ENCODE measurements around the gene DUOX1. TPM values are rescaled to one million over a fixed set of nuclear protein-coding genes. Genes with fewer than 3 reads are reported as not detected.

DUOX1 gene
- total RNA-seq, 1 donor from 2014 or later: not detected

- no peak for DNase-seq (ENCODE audit: extremely low spot score, unreplicated experiment)
- peak; percentile 8 for TF ChIP-seq CTCF (IDR thresholded peaks at IDR 0.05)
- no peaks in the 10 kb centered on the region for H3K9me3 Mint-ChIP-seq (ENCODE audit: unreplicated experiment)
- peaks cover 7% of the 10 kb centered on the region for H3K4me1 Mint-ChIP-seq (ENCODE audit: unreplicated experiment)
- H3K4me3 Mint-ChIP-seq (ENCODE audit: unreplicated experiment): no peak overlapping the region
- H3K27me3 Mint-ChIP-seq (ENCODE audit: unreplicated experiment): peaks cover 42% of the 10 kb centered on the region
- no peaks in the 10 kb centered on the region for H3K36me3 Mint-ChIP-seq (ENCODE audit: unreplicated experiment)
- H3K27ac Mint-ChIP-seq (ENCODE audit: unreplicated experiment): no peak overlapping the region
Observed at GRCh38 chr15:45136378-45136764, 6.6 kb downstream of the DUOX1 start.

GRCh38 chr15:45137703-45138102, 7.9 kb downstream of the DUOX1 start:
- no peak for DNase-seq (ENCODE audit: extremely low spot score, unreplicated experiment)
- Mint-ChIP-seq H3K27ac (ENCODE audit: unreplicated experiment) (no peak overlapping the region), H3K4me1 (ENCODE audit: unreplicated experiment) (peaks cover 7% of the 10 kb centered on the region), H3K4me3 (ENCODE audit: unreplicated experiment) (no peak overlapping the region), H3K9me3 (ENCODE audit: unreplicated experiment) (no peaks in the 10 kb centered on the region), H3K36me3 (ENCODE audit: unreplicated experiment) (no peaks in the 10 kb centered on the region), H3K27me3 (ENCODE audit: unreplicated experiment) (peaks cover 32% of the 10 kb centered on the region)
- no peak for TF ChIP-seq CTCF (IDR thresholded peaks at IDR 0.05)

- DNase-seq (ENCODE audit: extremely low spot score, unreplicated experiment): no peak
- H3K4me1 Mint-ChIP-seq (ENCODE audit: unreplicated experiment): peaks cover 4% of the 10 kb centered on the region
Observed at GRCh38 chr15:45138814-45139765, 9.3 kb downstream of the DUOX1 start.

GRCh38 chr15:45139770-45140169, 10.0 kb downstream of the DUOX1 start:
- Mint-ChIP-seq H3K4me3 (ENCODE audit: unreplicated experiment) (no peak overlapping the region), H3K27ac (ENCODE audit: unreplicated experiment) (no peak overlapping the region), H3K27me3 (ENCODE audit: unreplicated experiment) (peaks cover 15% of the 10 kb centered on the region), H3K36me3 (ENCODE audit: unreplicated experiment) (no peaks in the 10 kb centered on the region), H3K4me1 (ENCODE audit: unreplicated experiment) (peaks cover 2% of the 10 kb centered on the region), H3K9me3 (ENCODE audit: unreplicated experiment) (no peaks in the 10 kb centered on the region)
- no peak for DNase-seq (ENCODE audit: extremely low spot score, unreplicated experiment)
- no peak for TF ChIP-seq CTCF (IDR thresholded peaks at IDR 0.05)

More at GRCh38 chr15:45138814-45139765, 9.3 kb downstream of the DUOX1 start:
- H3K36me3 Mint-ChIP-seq (ENCODE audit: unreplicated experiment): no peaks in the 10 kb centered on the region
- H3K4me3 Mint-ChIP-seq (ENCODE audit: unreplicated experiment): no peak overlapping the region
- no peaks in the 10 kb centered on the region for H3K9me3 Mint-ChIP-seq (ENCODE audit: unreplicated experiment)
- H3K27me3 Mint-ChIP-seq (ENCODE audit: unreplicated experiment): peaks cover 18% of the 10 kb centered on the region
- TF ChIP-seq CTCF (IDR thresholded peaks at IDR 0.05): no peak
- no peak overlapping the region for H3K27ac Mint-ChIP-seq (ENCODE audit: unreplicated experiment)

- peaks cover 16% of the 10 kb centered on the region for H3K27me3 Mint-ChIP-seq (ENCODE audit: unreplicated experiment)
- H3K9me3 Mint-ChIP-seq (ENCODE audit: unreplicated experiment): no peaks in the 10 kb centered on the region
- no peaks in the 10 kb centered on the region for H3K36me3 Mint-ChIP-seq (ENCODE audit: unreplicated experiment)
Observed at GRCh38 chr15:45140557-45141250, 10.9 kb downstream of the DUOX1 start.

More at GRCh38 chr15:45140557-45141250, 10.9 kb downstream of the DUOX1 start:
- Mint-ChIP-seq H3K27ac (ENCODE audit: unreplicated experiment) (no peak overlapping the region), H3K4me1 (ENCODE audit: unreplicated experiment) (no peaks in the 10 kb centered on the region), H3K4me3 (ENCODE audit: unreplicated experiment) (no peak overlapping the region)
- no peak for DNase-seq (ENCODE audit: extremely low spot score, unreplicated experiment)
- TF ChIP-seq CTCF (IDR thresholded peaks at IDR 0.05): no peak

Measured in osteocyte (in vitro differentiated cells).